SK-N-SH (cell line): ENCODE data around the gene XRCC5. TPM values are rescaled to one million over a fixed set of nuclear protein-coding genes. Genes with fewer than 3 reads are reported as not detected.

ENCODE experiments used
- CTCF ChIA-PET: fragments of 300-600, 350-600 bp; formaldehyde crosslinking; extraction: SDS; loops from one replicate; lab custom pipeline; 2021; lab: Yijun Ruan, JAX
- POLR2A ChIA-PET: fragments of 350-600 bp; sonication (Branson Sonifier 250); formaldehyde crosslinking; extraction: SDS; loops from one replicate; lab custom pipeline; 2020; ENCODE audit warnings: antibody characterized with exemption, inconsistent platforms; lab: Yijun Ruan, JAX
- DNase-seq: peaks from one replicate; pipeline ENCODE4 v3.0.0; 2012
- H2AFZ ChIP-seq: fragments of 200-600 bp; sonication (generic); 2 replicates; pipeline ENCODE4 v1.8.1; 2016; ENCODE audit warnings: antibody characterized with exemption, mild to moderate bottlenecking, low read depth
- H3F3A ChIP-seq: fragments of 200-600 bp; sonication (generic); replicated peaks from 2 replicates; pipeline ENCODE3; 2016; ENCODE audit warnings: antibody characterized with exemption, mild to moderate bottlenecking; ENCODE audit not compliant: insufficient read depth
- H3K27ac ChIP-seq, 2 experiments: fragments of 200-500 bp in 1 of 2; fragments of 200-600 bp in 1 of 2; sonication (Bioruptor generic) in 1 of 2; sonication (generic), shearing (Covaris generic) in 1 of 2; 2 replicates each; pipeline versions ENCODE4 v1.5.1 to v1.6.1; 2014 to 2016; ENCODE audit warnings: low read depth in 2 of 2, inconsistent platforms in 1 of 2, low read length in 1 of 2, mild to moderate bottlenecking in 1 of 2, mixed read lengths in 1 of 2
- H3K27me3 ChIP-seq: fragments of 200-600 bp; sonication (generic), shearing (Covaris generic); 2 replicates; pipeline ENCODE4 v1.6.1; 2016; ENCODE audit warnings: mixed run types; ENCODE audit not compliant: insufficient read depth
- H3K36me3 ChIP-seq, 2 experiments: fragments of 200-500 bp in 1 of 2; fragments of 200-600 bp in 1 of 2; sonication (Bioruptor generic) in 1 of 2; sonication (generic) in 1 of 2; replicated peaks in 1 of 2; 2 replicates each; pipeline versions ENCODE3 to v1.5.1; 2014 to 2016; ENCODE audit warnings: low read length in 1 of 2, mild to moderate bottlenecking in 1 of 2; ENCODE audit not compliant: insufficient read depth in 2 of 2, control insufficient read depth in 1 of 2
- H3K4me1 ChIP-seq, 2 experiments: fragments of 200-500 bp in 1 of 2; fragments of 200-600 bp in 1 of 2; sonication (Bioruptor generic) in 1 of 2; sonication (generic), shearing (Covaris generic) in 1 of 2; 2 replicates each; pipeline versions ENCODE4 v1.5.1 to v1.6.1; 2014 to 2016; ENCODE audit warnings: low read depth in 1 of 2, low read length in 1 of 2, mixed run types in 1 of 2; ENCODE audit not compliant: insufficient read depth in 2 of 2, control insufficient read depth in 1 of 2
- H3K4me2 ChIP-seq: fragments of 200-600 bp; sonication (generic), shearing (Covaris generic); 2 replicates; pipeline ENCODE4 v1.6.1; 2017; ENCODE audit warnings: mixed run types
- H3K4me3 ChIP-seq, 2 experiments: fragments of 200-500 bp in 1 of 2; fragments of 200-600 bp in 1 of 2; sonication (Bioruptor generic) in 1 of 2; sonication (generic), shearing (Covaris generic) in 1 of 2; 2 replicates each; pipeline versions ENCODE4 v1.5.1 to v1.8.1; 2014 to 2016; ENCODE audit warnings: low read depth in 2 of 2, inconsistent platforms in 1 of 2, low read length in 1 of 2, mild to moderate bottlenecking in 1 of 2, mixed read lengths in 1 of 2, moderate library complexity in 1 of 2
- H3K79me2 ChIP-seq: fragments of 200-600 bp; sonication (generic); 2 replicates; pipeline ENCODE4 v1.8.1; 2017; ENCODE audit warnings: mild to moderate bottlenecking; ENCODE audit not compliant: insufficient read depth
- H3K9ac ChIP-seq: fragments of 200-600 bp; sonication (generic); 2 replicates; pipeline ENCODE4 v1.6.1; 2017; ENCODE audit warnings: mixed run types
- H3K9me2 ChIP-seq: fragments of 200-600 bp; sonication (generic); 2 replicates; pipeline ENCODE4 v1.6.1; 2017; ENCODE audit warnings: mixed run types
- H3K9me3 ChIP-seq: fragments of 200-600 bp; sonication (generic); 2 replicates; pipeline ENCODE4 v1.6.1; 2017; ENCODE audit warnings: mixed run types, mild to moderate bottlenecking, moderate library complexity
- H4K20me1 ChIP-seq: fragments of 200-600 bp; sonication (generic); 2 replicates; pipeline ENCODE4 v1.6.1; 2017; ENCODE audit warnings: mild to moderate bottlenecking, mixed run types; ENCODE audit not compliant: insufficient read depth
- ELF1 ChIP-seq: IDR thresholded peaks from 2 replicates; pipeline ENCODE4 v1.4.0; 2012
- EP300 ChIP-seq, 2 experiments: IDR thresholded peaks; 2 replicates each; pipeline versions ENCODE4 v1.4.0 to v1.6.1; 2012; ENCODE audit warnings: borderline replicate concordance in 1 of 2, low read depth in 1 of 2, low read length in 1 of 2
- EZH2phosphoT487 ChIP-seq: fragments of 200-600 bp; sonication (generic); IDR thresholded peaks from 2 replicates; pipeline ENCODE4 v1.6.1; 2017; ENCODE audit warnings: low read depth, mixed run types, mild to moderate bottlenecking, antibody characterized with exemption, moderate library complexity, borderline replicate concordance
- FOXJ3 ChIP-seq: sonication (generic); formaldehyde crosslinking; IDR thresholded peaks from 2 replicates; pipeline ENCODE4 v1.5.1; 2020; ENCODE audit warnings: mild to moderate bottlenecking, missing genetic modification reagents
- FOXM1 ChIP-seq: IDR thresholded peaks from 2 replicates; pipeline ENCODE4 v1.4.0; 2012; ENCODE audit warnings: low read depth, mild to moderate bottlenecking
- GABPA ChIP-seq: IDR thresholded peaks from 2 replicates; pipeline ENCODE4 v1.4.0; 2012; ENCODE audit warnings: low read depth, mild to moderate bottlenecking
- GATA2 ChIP-seq: sonication (generic); formaldehyde crosslinking; IDR thresholded peaks from 2 replicates; pipeline ENCODE4 v1.5.0; 2020; ENCODE audit warnings: mild to moderate bottlenecking, missing genetic modification reagents
- JUND ChIP-seq: IDR thresholded peaks from 2 replicates; pipeline ENCODE4 v1.4.0; 2012
- MEF2A ChIP-seq: IDR thresholded peaks from 2 replicates; pipeline ENCODE4 v1.4.0; 2012; ENCODE audit warnings: low read depth, borderline replicate concordance
- MXI1 ChIP-seq: IDR thresholded peaks from 2 replicates; pipeline ENCODE4 v1.6.1; 2012; ENCODE audit warnings: mild to moderate bottlenecking, low read depth, low read length, improper control_type of control experiment
- NFIC ChIP-seq: IDR thresholded peaks from 2 replicates; pipeline ENCODE4 v1.4.0; 2012; ENCODE audit warnings: borderline replicate concordance
- NRF1 ChIP-seq: IDR thresholded peaks from 2 replicates; pipeline ENCODE4 v1.6.1; 2012; ENCODE audit warnings: low read depth, mild to moderate bottlenecking, low read length
- PBX3 ChIP-seq: IDR thresholded peaks from 2 replicates; pipeline ENCODE4; 2012
- POLR2AphosphoS5 ChIP-seq: IDR thresholded peaks from 2 replicates; pipeline ENCODE4 v1.6.1; 2012; ENCODE audit warnings: low read depth, low read length
- RAD21 ChIP-seq: IDR thresholded peaks from 2 replicates; pipeline ENCODE4 v1.6.1; 2012; ENCODE audit warnings: mild to moderate bottlenecking, low read length
- REST ChIP-seq: IDR thresholded peaks from 2 replicates; pipeline ENCODE4 v1.6.1; 2012; ENCODE audit warnings: mild to moderate bottlenecking, low read depth, low read length, moderate library complexity
- RXRA ChIP-seq: IDR thresholded peaks from 2 replicates; pipeline ENCODE4 v1.4.0; 2012; ENCODE audit warnings: low read depth, mild to moderate bottlenecking, borderline replicate concordance
- SIN3A ChIP-seq: IDR thresholded peaks from 2 replicates; pipeline ENCODE4 v1.6.1; 2012; ENCODE audit warnings: low read depth, mild to moderate bottlenecking, low read length, moderate library complexity, borderline replicate concordance
- SMC3 ChIP-seq: IDR thresholded peaks from 2 replicates; pipeline ENCODE4 v1.6.1; 2012; ENCODE audit warnings: low read depth, low read length, improper control_type of control experiment
- TAF1 ChIP-seq: IDR thresholded peaks from 2 replicates; pipeline ENCODE4 v1.6.1; 2012; ENCODE audit warnings: low read depth, mild to moderate bottlenecking, low read length, moderate library complexity, borderline replicate concordance
- TCF12 ChIP-seq: IDR thresholded peaks from 2 replicates; pipeline ENCODE4 v1.4.0; 2012
- TEAD4 ChIP-seq: IDR thresholded peaks from 2 replicates; pipeline ENCODE4 v1.4.0; 2012; ENCODE audit warnings: mild to moderate bottlenecking, borderline replicate concordance; ENCODE audit not compliant: insufficient read depth
- USF1 ChIP-seq: IDR thresholded peaks from 2 replicates; pipeline ENCODE4 v1.4.0; 2012; ENCODE audit warnings: low read depth, borderline replicate concordance
- YY1 ChIP-seq: IDR thresholded peaks from 2 replicates; pipeline ENCODE4 v1.4.0; 2012; ENCODE audit warnings: low read depth, mild to moderate bottlenecking
- WGBS: methylation state at CpG from one replicate; pipeline ENCODE4 v1.1.6; 2017; ENCODE audit warnings: low lambda C conversion rate; 5-methylcytosine and 5-hydroxymethylcytosine counted together
- polyA plus RNA-seq, 3 experiments: library from polyadenylated mRNA; depleted of rRNA; stranded (reverse); fragments of >200 nt; gene quantifications; 2 replicates each; pipeline ENCODE4 v1.2.3, GENCODE V29; 2012

XRCC5 gene
- polyA plus RNA-seq, 1 of the 3 experiments (the other 2 are of a cell fraction), result 125 TPM

- Histone ChIP-seq H3K27me3 (no peaks in the 10 kb centered on the region), H3K9me3 (no peaks in the 10 kb centered on the region), H3K9me2 (no peaks in the 10 kb centered on the region), H3K36me3 (peaks cover 88 to 94% of the 10 kb centered on the region in 2 experiments), H3F3A (peaks cover 6% of the 10 kb centered on the region), H3K4me2 (no peak overlapping the region), H3K27ac (no peak overlapping the region), H3K4me3 (no peak overlapping the region), H4K20me1 (no peaks in the 10 kb centered on the region), H3K4me1 (peaks cover 0 to under 1% of the 10 kb centered on the region in 2 experiments; a peak in 2 of 4 replicates), H3K9ac (no peak overlapping the region), H3K79me2 (peaks cover 68% of the 10 kb centered on the region), H2AFZ (no peak overlapping the region)
- ChIA-PET POLR2A (no interaction called here), CTCF (interaction anchor here (0.8 to 1.4 kb wide), 4 partner anchors 11 to 55 kb away, joined by 3 to 5 read pairs (median 4); no protein-coding TSS in a partner anchor)
- 94% methylated on average over 4 of the region's 4 CpGs for WGBS
- DNase-seq, result no peak
- TF ChIP-seq TEAD4, result no peak
- no peak for TF ChIP-seq FOXJ3 (CRISPR knock-in tag)
- TF ChIP-seq USF1, result no peak
- no peak for TF ChIP-seq GABPA
- no peak for TF ChIP-seq FOXM1
- no peak for TF ChIP-seq TAF1
- TF ChIP-seq RAD21, result no peak
- TF ChIP-seq ELF1, result no peak
These were observed 56.6 kb downstream of the XRCC5 start for GRCh38 chr2:216165711-216166110.

- Histone ChIP-seq H2AFZ (no peak overlapping the region), H3F3A (peaks cover 13% of the 10 kb centered on the region), H3K9me2 (no peaks in the 10 kb centered on the region), H3K79me2 (peaks cover 85% of the 10 kb centered on the region), H3K27ac (no peak overlapping the region; a peak in 1 of 4 replicates), H3K4me1 (peaks cover 0 to 3% of the 10 kb centered on the region in 2 experiments; a peak in 2 of 4 replicates), H3K4me3 (no peak overlapping the region), H3K36me3 (peaks cover 86 to 88% of the 10 kb centered on the region in 2 experiments), H3K4me2 (no peak overlapping the region), H4K20me1 (no peaks in the 10 kb centered on the region), H3K27me3 (no peaks in the 10 kb centered on the region), H3K9ac (no peak overlapping the region), H3K9me3 (no peaks in the 10 kb centered on the region)
- DNase-seq, result no peak
- WGBS, result 100% methylated on average over 3 of the region's 3 CpGs
- ChIA-PET CTCF (interaction anchor here (0.8 to 1.2 kb wide), 3 partner anchors 15 to 24 kb away, joined by 3 read pairs; no protein-coding TSS in a partner anchor), POLR2A (no interaction called here)
- TF ChIP-seq MXI1, result no peak
- no peak for TF ChIP-seq GATA2
- TF ChIP-seq MEF2A, result no peak
- no peak for TF ChIP-seq USF1
- no peak for TF ChIP-seq PBX3
- TF ChIP-seq EP300 (IDR thresholded peaks at IDR 0.05; ENCODE audit: borderline replicate concordance in 1 of 2, low read depth in 1 of 2, low read length in 1 of 2), result no peak
- TF ChIP-seq JUND, result no peak
- no peak for TF ChIP-seq RXRA
- TF ChIP-seq EZH2phosphoT487, result no peak
- TF ChIP-seq NFIC, result no peak
- no peak for TF ChIP-seq REST
- no peak for TF ChIP-seq GABPA
- TF ChIP-seq NRF1, result no peak
- no peak for TF ChIP-seq YY1
- no peak for TF ChIP-seq ELF1
- no peak for TF ChIP-seq POLR2AphosphoS5
- TF ChIP-seq SIN3A, result no peak
- no peak for TF ChIP-seq SMC3
- no peak for TF ChIP-seq TCF12
These were observed 59.9 kb downstream of the XRCC5 start for GRCh38 chr2:216169087-216169486.
